ENCODE measurements around the gene P2RX3. TPM values are rescaled to one million over a fixed set of nuclear protein-coding genes. Genes with fewer than 3 reads are reported as not detected.

P2RX3 gene
- total RNA-seq, 1 experiment from 2014 or later, result not detected

GRCh38 chr11:57323167-57323854 is 14.8 kb upstream of the P2RX3 start:
- Histone ChIP-seq H3K4me1 (replicated peaks; ENCODE audit: insufficient read depth) (peaks cover 49% of the 10 kb centered on the region), H3K79me2 (ENCODE audit: low read depth) (peaks cover 49% of the 10 kb centered on the region), H3K27ac (peak overlapping the region; percentile 59), H3K4me3 (peak overlapping the region; percentile 57), H3K9me3 (ENCODE audit: insufficient read depth, low read depth) (no peaks in the 10 kb centered on the region), H3K27me3 (ENCODE audit: insufficient read depth, low read depth) (no peaks in the 10 kb centered on the region), H3K9me2 (ENCODE audit: insufficient read depth) (no peaks in the 10 kb centered on the region), H2AFZ (no peak overlapping the region), H3K36me3 (ENCODE audit: low read depth) (peaks cover 29% of the 10 kb centered on the region), H3K4me2 (peak overlapping the region; percentile 98), H3F3A (ENCODE audit: insufficient read depth, low read depth) (peaks cover 61% of the 10 kb centered on the region), H4K20me1 (ENCODE audit: insufficient read depth) (peaks cover 44% of the 10 kb centered on the region)
- TSS peak; percentile 22 for BruUV-seq (replicated peaks)
- TF ChIP-seq, protein P1, sequence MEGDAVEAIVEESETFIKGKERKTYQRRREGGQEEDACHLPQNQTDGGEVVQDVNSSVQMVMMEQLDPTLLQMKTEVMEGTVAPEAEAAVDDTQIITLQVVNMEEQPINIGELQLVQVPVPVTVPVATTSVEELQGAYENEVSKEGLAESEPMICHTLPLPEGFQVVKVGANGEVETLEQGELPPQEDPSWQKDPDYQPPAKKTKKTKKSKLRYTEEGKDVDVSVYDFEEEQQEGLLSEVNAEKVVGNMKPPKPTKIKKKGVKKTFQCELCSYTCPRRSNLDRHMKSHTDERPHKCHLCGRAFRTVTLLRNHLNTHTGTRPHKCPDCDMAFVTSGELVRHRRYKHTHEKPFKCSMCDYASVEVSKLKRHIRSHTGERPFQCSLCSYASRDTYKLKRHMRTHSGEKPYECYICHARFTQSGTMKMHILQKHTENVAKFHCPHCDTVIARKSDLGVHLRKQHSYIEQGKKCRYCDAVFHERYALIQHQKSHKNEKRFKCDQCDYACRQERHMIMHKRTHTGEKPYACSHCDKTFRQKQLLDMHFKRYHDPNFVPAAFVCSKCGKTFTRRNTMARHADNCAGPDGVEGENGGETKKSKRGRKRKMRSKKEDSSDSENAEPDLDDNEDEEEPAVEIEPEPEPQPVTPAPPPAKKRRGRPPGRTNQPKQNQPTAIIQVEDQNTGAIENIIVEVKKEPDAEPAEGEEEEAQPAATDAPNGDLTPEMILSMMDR (conservative IDR thresholded peaks at IDR 0.05), result no peak
- TF ChIP-seq EZH2 (IDR thresholded peaks at IDR 0.05; ENCODE audit: low read depth), result no peak
- intact Hi-C loops (cut with micrococcal nuclease; ENCODE audit: unreplicated experiment), result loop anchor here (2.0 to 10.0 kb wide), 3 partner anchors 75 to 451 kb away; partner anchors contain the start of gene ZDHHC5
- POLR2A ChIA-PET (ENCODE audit: unreplicated experiment), result interaction anchor here (0.6 kb wide), 1 partner anchor 476 kb away, joined by 4 read pairs; no protein-coding TSS in a partner anchor
- CTCF ChIA-PET, result interaction anchor here (2.4 kb wide), 1 partner anchor 11 kb away, joined by 15 read pairs; no protein-coding TSS in a partner anchor
- no peak for DNase-seq

DNA sequence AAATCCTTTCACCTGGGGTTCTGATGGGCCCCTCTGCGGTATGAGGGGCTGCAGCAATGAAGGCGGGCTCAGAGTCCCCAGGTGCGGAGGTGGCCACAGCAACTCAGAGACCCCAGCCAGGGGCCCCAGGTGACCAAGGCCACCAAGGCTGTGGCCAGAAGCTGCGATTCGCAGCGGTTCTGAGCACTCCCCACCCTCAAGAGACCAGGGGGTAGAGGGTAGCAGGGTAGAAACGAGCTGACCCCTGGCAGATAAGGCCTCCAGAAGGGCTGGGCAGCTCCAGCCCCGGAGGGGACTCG is 14.3 kb upstream of the P2RX3 start:
- no TSS peak for BruUV-seq (replicated peaks)
- TF ChIP-seq, protein P1 (conservative IDR thresholded peaks at IDR 0.05), result no peak
- TF ChIP-seq EZH2 (IDR thresholded peaks at IDR 0.05; ENCODE audit: low read depth), result no peak
- no peak for DNase-seq
- Histone ChIP-seq H3K4me3 (peak overlapping the region; percentile 57), H3K27ac (peak overlapping the region; percentile 59; the same call in 1 of the 2 replicates), H3K4me1 (replicated peaks; ENCODE audit: insufficient read depth) (peaks cover 49% of the 10 kb centered on the region), H3K4me2 (peak overlapping the region; percentile 98), H3K27me3 (ENCODE audit: insufficient read depth, low read depth) (no peaks in the 10 kb centered on the region), H3K9me2 (ENCODE audit: insufficient read depth) (no peaks in the 10 kb centered on the region), H3F3A (ENCODE audit: insufficient read depth, low read depth) (peaks cover 61% of the 10 kb centered on the region), H3K79me2 (ENCODE audit: low read depth) (peaks cover 45% of the 10 kb centered on the region), H3K9me3 (ENCODE audit: insufficient read depth, low read depth) (no peaks in the 10 kb centered on the region), H4K20me1 (ENCODE audit: insufficient read depth) (peaks cover 39% of the 10 kb centered on the region; the same call in 1 of the 2 replicates), H2AFZ (no peak overlapping the region), H3K36me3 (ENCODE audit: low read depth) (peaks cover 29% of the 10 kb centered on the region)
- intact Hi-C loops (cut with micrococcal nuclease; ENCODE audit: unreplicated experiment), result loop anchor here (2.0 to 10.0 kb wide), 4 partner anchors 75 to 1255 kb away; partner anchors contain the start of genes ZDHHC5 and ZFP91
- ChIA-PET CTCF (no interaction called here), POLR2A (ENCODE audit: unreplicated experiment) (interaction anchor here (0.6 kb wide), 2 partner anchors 12 to 46 kb away, joined by 4 to 5 read pairs; partner anchors contain the start of gene SSRP1)

DNA sequence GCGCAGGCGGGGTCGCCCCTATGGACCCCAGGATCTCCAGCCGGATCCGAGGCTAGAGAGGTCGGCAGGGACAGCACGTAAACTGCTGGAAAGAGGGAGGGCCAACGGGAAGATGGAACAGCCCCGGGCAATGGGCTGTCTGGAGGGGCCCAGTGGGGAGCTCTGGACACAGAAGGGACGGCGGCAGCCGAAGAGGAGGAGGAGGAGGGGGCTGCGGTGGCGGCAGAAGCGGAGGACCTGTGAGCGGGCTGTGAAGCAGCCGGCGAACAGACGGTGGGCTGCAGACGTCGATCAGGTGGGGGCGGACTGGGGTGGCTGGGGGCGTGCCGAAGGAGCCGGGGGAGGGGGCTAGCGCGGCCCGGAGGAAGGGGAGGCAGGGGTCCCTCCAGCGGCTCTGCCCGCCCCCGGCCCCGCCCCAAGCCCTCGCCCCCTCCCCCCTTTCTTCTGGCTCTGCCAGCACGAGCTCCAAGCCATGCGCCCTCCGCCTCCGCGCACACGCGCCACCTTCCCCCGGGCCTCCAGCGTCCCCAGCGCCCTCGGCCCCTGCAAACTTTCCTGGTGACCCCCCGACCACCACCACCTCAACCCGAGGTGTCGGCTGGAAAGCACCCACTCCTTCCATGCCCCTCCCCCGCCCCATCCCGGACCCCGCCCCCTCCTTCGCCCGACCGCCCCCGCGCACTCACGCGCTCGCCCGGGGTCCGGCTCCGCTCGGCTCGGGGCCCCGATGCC is 13.8 kb upstream of the P2RX3 start:
- Histone ChIP-seq H3K36me3 (ENCODE audit: low read depth) (peaks cover 30% of the 10 kb centered on the region), H3K4me3 (peak overlapping the region; percentile 57), H3K9me2 (ENCODE audit: insufficient read depth) (no peaks in the 10 kb centered on the region), H3K4me2 (peak overlapping the region; percentile 98), H2AFZ (no peak overlapping the region), H3K27ac (peak overlapping the region; percentile 93), H3K4me1 (replicated peaks; ENCODE audit: insufficient read depth) (peaks cover 49% of the 10 kb centered on the region), H3F3A (ENCODE audit: insufficient read depth, low read depth) (peaks cover 61% of the 10 kb centered on the region), H3K9me3 (ENCODE audit: insufficient read depth, low read depth) (no peaks in the 10 kb centered on the region), H3K27me3 (ENCODE audit: insufficient read depth, low read depth) (no peaks in the 10 kb centered on the region), H4K20me1 (ENCODE audit: insufficient read depth) (peaks cover 35% of the 10 kb centered on the region; the same call in 1 of the 2 replicates), H3K79me2 (ENCODE audit: low read depth) (peaks cover 42% of the 10 kb centered on the region)
- ChIA-PET POLR2A (ENCODE audit: unreplicated experiment) (interaction anchor here (0.6 to 1.8 kb wide), 4 partner anchors 11 to 156 kb away, joined by 4 to 10 read pairs (median 6); partner anchors contain the start of gene SSRP1), CTCF (no interaction called here)
- peak in 1 of 2 experiments; percentile 50 for DNase-seq
- BruUV-seq (replicated peaks), result no TSS peak
- intact Hi-C loops (cut with micrococcal nuclease; ENCODE audit: unreplicated experiment), result loop anchor here (2.0 to 10.0 kb wide), 3 partner anchors 340 to 1254 kb away; partner anchors contain the start of genes ZDHHC5 and ZFP91
- TF ChIP-seq, protein P1 (conservative IDR thresholded peaks at IDR 0.05), result no peak
- TF ChIP-seq EZH2 (IDR thresholded peaks at IDR 0.05; ENCODE audit: low read depth), result no peak

Data from PC-9 (cell line).